ENCODE data around the gene ALX3. TPM values are rescaled to one million over a fixed set of nuclear protein-coding genes. Genes with fewer than 3 reads are reported as not detected.

The ALX3 gene
- total and polyA plus RNA-seq, 2 of the 8 experiments (the other 6 are each of a cell fraction or from before 2014, with no cell fraction given): 0.20 TPM; not detected in 1

- no peak for TF ChIP-seq NRF1 (IDR thresholded peaks at IDR 0.05; ENCODE audit: low read depth, low read length)
Measured at GRCh38 chr1:110092991-110093390, 22.5 kb upstream of the ALX3 start (continued).

Data from H1 (cell line).